Calu3 (cell line): ENCODE data around the gene MRPL21. TPM values are rescaled to one million over a fixed set of nuclear protein-coding genes. Genes with fewer than 3 reads are reported as not detected.
"Not testable (repeated sequence)": the region's sequence is repeated elsewhere in the genome, so short reads cannot be mapped to it uniquely, and the experiment has no call there.

Source experiments
- BruUV-seq: library from RNA; stranded (reverse); fragments of 400-500 nt; replicated peaks from 2 replicates; lab custom pipeline; 2021; lab: Mats Ljungman, UMichigan
- CTCF ChIA-PET: fragments of 300-600 bp; sonication (Branson Sonifier 250); formaldehyde crosslinking; loops from one replicate; lab custom pipeline; 2022; ENCODE audit warnings: antibody characterized with exemption; lab: Charles Lee
- DNase-seq: peaks from one replicate; pipeline ENCODE4 v3.0.0; 2022
- H3K27ac Mint-ChIP-seq: one replicate; pipeline ENCODE4 v1.8.0; 2022; ENCODE audit warnings: mixed read lengths; ENCODE audit not compliant: unreplicated experiment
- H3K27me3 Mint-ChIP-seq: one replicate; pipeline ENCODE4 v1.8.0; 2022; ENCODE audit warnings: mixed read lengths; ENCODE audit not compliant: unreplicated experiment
- H3K36me3 Mint-ChIP-seq: one replicate; pipeline ENCODE4 v1.8.0; 2022; ENCODE audit warnings: mild to moderate bottlenecking, moderate library complexity, mixed read lengths; ENCODE audit not compliant: insufficient read depth, unreplicated experiment
- H3K4me1 Mint-ChIP-seq: one replicate; pipeline ENCODE4 v1.8.0; 2022; ENCODE audit warnings: mild to moderate bottlenecking, low read depth, mixed read lengths; ENCODE audit not compliant: unreplicated experiment
- H3K4me3 Mint-ChIP-seq: one replicate; pipeline ENCODE4 v1.8.0; 2022; ENCODE audit warnings: mild to moderate bottlenecking, low read depth, moderate library complexity, mixed read lengths; ENCODE audit not compliant: unreplicated experiment
- H3K9me3 Mint-ChIP-seq: one replicate; pipeline ENCODE4 v1.8.0; 2022; ENCODE audit warnings: low read depth, mixed read lengths; ENCODE audit not compliant: unreplicated experiment
- intact Hi-C: fragments of 100-400 bp; cut with micrococcal nuclease; formaldehyde crosslinking; loops from one replicate; pipeline ENCODE4 v1.10.0; 2022; ENCODE audit not compliant: unreplicated experiment
- total RNA-seq: library from RNA; stranded (reverse); gene quantifications from 2 replicates; pipeline ENCODE4 v1.2.3, GENCODE V29; 2022
- TF ChIP-seq, protein P1 (sequence below): fragments of 200-600 bp; IDR thresholded peaks from one replicate; pipeline ENCODE4 v1.8.0; 2022; ENCODE audit warnings: antibody characterized with exemption; ENCODE audit not compliant: unreplicated experiment

Gene MRPL21
- total RNA-seq, 1 experiment from 2014 or later, result 79.7 TPM

DNA sequence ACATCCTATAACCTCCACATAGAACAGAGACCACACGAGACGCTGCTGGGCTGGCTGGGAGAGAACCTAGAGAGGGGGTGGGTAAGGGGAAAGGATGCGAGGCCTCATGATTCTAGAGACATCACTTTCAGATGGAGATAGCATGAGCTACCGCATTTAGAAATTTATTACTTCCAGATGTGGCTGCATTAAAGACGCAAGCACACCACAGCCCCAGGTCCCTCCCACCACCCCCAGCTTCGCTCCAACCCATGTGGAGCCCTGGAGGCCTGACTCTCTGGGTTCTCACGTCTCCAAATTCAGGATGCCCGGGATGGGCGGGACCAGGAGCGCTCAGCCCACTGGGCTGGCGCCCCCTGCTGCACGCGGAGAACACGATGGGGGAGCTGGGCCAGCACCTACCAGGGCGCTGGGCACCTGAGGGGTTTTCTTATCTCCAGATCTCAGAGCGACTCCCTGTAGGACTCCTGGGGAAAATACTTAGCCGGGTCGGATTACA, 13.6 kb downstream of the MRPL21 start:
- intact Hi-C loops, result no loop called here

DNA sequence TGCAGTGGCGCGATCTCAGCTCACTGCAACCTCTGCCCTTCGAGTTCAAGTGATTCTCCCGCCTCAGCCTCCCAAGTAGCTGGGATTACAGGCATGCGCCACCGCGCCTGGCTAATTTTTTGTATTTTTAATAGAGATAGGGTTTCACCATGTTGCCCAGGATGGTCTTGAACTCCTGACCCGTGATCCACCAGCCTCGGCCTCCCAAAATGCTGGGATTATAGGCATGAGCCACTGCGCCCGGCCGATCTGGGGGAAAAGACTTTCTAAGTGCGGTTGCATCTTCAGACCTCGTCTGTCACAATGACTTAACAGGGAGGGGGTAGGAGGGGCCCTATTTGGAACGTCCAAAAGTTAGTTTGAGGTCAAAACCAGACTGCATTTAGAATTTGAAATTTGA, 18.8 kb downstream of the MRPL21 start:
- CTCF ChIA-PET, H3K9me3 Mint-ChIP-seq, H3K27ac Mint-ChIP-seq, H3K27me3 Mint-ChIP-seq, H3K36me3 Mint-ChIP-seq, BruUV-seq, intact Hi-C loops, H3K4me1 Mint-ChIP-seq, H3K4me3 Mint-ChIP-seq, DNase-seq: not testable (repeated sequence)

More for the DNA sequence above, 13.6 kb downstream of the MRPL21 start:
- Mint-ChIP-seq H3K9me3 (no peaks in the 10 kb centered on the region), H3K27ac (no peak overlapping the region), H3K27me3 (no peaks in the 10 kb centered on the region), H3K4me3 (no peak overlapping the region), H3K36me3 (peaks cover 27% of the 10 kb centered on the region), H3K4me1 (no peaks in the 10 kb centered on the region)
- BruUV-seq, result no TSS peak
- TF ChIP-seq, protein P1, sequence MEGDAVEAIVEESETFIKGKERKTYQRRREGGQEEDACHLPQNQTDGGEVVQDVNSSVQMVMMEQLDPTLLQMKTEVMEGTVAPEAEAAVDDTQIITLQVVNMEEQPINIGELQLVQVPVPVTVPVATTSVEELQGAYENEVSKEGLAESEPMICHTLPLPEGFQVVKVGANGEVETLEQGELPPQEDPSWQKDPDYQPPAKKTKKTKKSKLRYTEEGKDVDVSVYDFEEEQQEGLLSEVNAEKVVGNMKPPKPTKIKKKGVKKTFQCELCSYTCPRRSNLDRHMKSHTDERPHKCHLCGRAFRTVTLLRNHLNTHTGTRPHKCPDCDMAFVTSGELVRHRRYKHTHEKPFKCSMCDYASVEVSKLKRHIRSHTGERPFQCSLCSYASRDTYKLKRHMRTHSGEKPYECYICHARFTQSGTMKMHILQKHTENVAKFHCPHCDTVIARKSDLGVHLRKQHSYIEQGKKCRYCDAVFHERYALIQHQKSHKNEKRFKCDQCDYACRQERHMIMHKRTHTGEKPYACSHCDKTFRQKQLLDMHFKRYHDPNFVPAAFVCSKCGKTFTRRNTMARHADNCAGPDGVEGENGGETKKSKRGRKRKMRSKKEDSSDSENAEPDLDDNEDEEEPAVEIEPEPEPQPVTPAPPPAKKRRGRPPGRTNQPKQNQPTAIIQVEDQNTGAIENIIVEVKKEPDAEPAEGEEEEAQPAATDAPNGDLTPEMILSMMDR, result no peak
- CTCF ChIA-PET, result no interaction called here
- peak; percentile 12 for DNase-seq

DNA sequence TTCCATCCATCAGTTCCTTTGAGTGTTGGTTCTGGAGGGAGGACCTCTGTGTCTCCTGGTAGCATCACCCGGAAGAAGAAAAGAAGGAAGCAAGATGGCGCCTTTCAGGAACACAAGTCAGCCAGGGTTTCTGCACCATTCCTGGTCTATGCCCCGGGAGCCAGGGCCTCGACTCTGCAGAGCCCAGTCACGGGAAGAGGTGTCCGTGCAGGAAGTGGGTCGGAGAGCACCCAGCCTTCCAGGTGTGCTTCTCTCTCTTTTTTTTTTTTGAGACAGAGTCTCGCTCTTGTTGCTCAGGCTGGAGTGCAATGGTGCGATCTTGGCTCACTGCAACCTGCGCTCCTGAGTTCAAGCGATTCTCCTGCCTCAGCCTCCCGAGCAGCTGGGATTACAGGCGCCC, 21.2 kb downstream of the MRPL21 start:
- TF ChIP-seq, protein P1, result no peak
- peaks cover 5% of the 10 kb centered on the region for H3K36me3 Mint-ChIP-seq
- H3K4me3 Mint-ChIP-seq, result no peak overlapping the region
- intact Hi-C loops, result no loop called here
- H3K4me1 Mint-ChIP-seq, result peaks cover 7% of the 10 kb centered on the region
- no peak overlapping the region for H3K27ac Mint-ChIP-seq
- no peak for DNase-seq
- CTCF ChIA-PET, result no interaction called here
- H3K9me3 Mint-ChIP-seq, result no peaks in the 10 kb centered on the region
- no peaks in the 10 kb centered on the region for H3K27me3 Mint-ChIP-seq
- BruUV-seq, result no TSS peak

DNA sequence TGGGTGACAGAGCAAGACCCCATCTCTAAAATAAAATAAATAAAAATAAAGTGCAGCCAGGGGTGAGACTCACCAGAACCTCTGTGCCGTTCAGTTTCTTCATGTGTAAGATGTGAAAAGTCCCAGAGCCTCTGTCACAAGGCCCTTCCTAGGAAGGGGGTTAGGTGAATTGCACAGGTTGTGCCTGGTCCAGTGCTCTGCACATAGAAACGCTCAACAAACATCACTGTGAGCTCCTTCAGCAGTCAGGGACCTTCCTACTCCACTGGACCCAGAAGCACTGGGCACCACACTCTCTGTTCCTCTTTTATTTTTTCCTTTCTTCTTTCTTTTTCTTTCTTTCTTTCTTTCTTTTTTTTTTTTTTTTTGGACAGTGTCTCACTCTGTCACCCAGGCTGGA, 22.3 kb downstream of the MRPL21 start:
- H3K27me3 Mint-ChIP-seq, result no peaks in the 10 kb centered on the region
- intact Hi-C loops, result no loop called here
- H3K36me3 Mint-ChIP-seq, result peaks cover 5% of the 10 kb centered on the region
- CTCF ChIA-PET, result no interaction called here
- H3K9me3 Mint-ChIP-seq, result no peaks in the 10 kb centered on the region
- no peak overlapping the region for H3K4me3 Mint-ChIP-seq
- no TSS peak for BruUV-seq
- DNase-seq, result no peak
- no peak overlapping the region for H3K27ac Mint-ChIP-seq
- TF ChIP-seq, protein P1, result no peak
- peaks cover 7% of the 10 kb centered on the region for H3K4me1 Mint-ChIP-seq

DNA sequence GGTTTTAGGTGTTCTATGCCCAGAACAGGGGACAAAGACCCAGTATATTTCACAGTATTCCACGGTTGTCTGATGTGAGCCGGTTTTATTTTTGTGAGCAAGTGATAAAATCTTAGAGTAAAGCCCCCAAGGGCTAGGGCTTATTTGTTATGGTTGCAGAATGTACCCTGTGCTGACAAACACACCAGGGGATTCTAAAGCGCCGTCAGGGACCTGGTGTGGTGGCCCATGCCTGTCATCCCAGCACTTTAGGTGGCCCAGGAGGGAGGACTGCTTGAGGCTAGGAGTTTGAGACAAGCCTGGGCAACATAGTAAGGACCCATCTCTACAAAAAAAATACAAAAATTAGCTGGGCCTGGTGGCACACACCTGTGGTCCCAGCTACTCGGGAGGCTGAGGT, 22.8 kb downstream of the MRPL21 start:
- H3K27ac Mint-ChIP-seq, result no peak overlapping the region
- no peaks in the 10 kb centered on the region for H3K27me3 Mint-ChIP-seq
- no peaks in the 10 kb centered on the region for H3K9me3 Mint-ChIP-seq
- DNase-seq, result no peak
- intact Hi-C loops, result no loop called here
- TF ChIP-seq, protein P1, result no peak
- CTCF ChIA-PET, result no interaction called here
- no peak overlapping the region for H3K4me3 Mint-ChIP-seq
- no TSS peak for BruUV-seq
- H3K4me1 Mint-ChIP-seq, result peaks cover 7% of the 10 kb centered on the region
- H3K36me3 Mint-ChIP-seq, result peaks cover 5% of the 10 kb centered on the region
